ENCODE measurements around the gene SAMD4A.

SAMD4A gene

GRCh38 chr14:54809767-54810166 lies 242.8 kb downstream of the SAMD4A start:
- DNase-seq = no peak

- DNase-seq = no peak
Measured at GRCh38 chr14:54812617-54813016, 245.7 kb downstream of the SAMD4A start.

DNA sequence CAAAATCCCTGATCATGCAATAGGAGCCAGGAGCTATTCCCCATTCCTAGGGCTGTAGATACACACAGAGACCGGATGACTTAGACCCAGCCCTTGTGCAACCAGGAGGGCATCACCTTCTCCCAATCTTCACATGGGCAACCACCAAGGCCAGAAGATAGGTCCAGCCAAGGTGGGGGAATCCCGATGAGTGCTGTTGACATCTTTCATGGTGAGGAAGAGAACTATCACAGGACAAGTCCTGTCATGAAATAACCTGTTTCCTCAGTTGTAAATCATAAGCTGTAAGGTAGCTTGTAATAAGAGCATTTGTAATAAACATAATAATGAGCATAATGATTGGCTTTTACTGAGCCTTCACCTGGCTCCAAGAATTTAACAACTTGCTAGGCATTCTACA lies 246.2 kb downstream of the SAMD4A start:
- DNase-seq = no peak

DNA sequence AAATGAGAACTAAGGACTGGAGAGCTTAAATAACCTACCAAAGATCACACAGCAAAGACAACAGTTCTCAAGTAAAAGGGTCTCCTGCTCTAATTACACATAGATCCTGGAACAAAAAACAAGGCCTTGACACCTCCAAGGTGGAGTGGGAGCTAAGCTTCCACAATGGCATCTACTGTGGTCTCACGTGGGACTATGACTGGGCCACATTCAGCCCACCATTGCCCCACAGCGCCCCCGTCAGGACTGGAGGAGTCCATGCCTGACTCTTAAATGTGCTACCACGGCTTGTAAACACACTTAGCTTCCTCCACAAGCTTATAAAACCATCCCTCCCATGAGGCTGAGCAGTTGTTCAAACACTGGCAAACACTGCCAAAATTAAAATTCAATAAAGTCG lies 247.1 kb downstream of the SAMD4A start:
- DNase-seq = peak; percentile 77

GRCh38 chr14:54815016-54815415 lies 248.1 kb downstream of the SAMD4A start:
- DNase-seq = no peak

- no peak for DNase-seq
Measured at GRCh38 chr14:54815515-54815914, 248.6 kb downstream of the SAMD4A start.

GRCh38 chr14:54816450-54816849 lies 249.5 kb downstream of the SAMD4A start:
- no peak for DNase-seq

GRCh38 chr14:54817506-54817905 lies 250.6 kb downstream of the SAMD4A start:
- no peak for DNase-seq

DNA sequence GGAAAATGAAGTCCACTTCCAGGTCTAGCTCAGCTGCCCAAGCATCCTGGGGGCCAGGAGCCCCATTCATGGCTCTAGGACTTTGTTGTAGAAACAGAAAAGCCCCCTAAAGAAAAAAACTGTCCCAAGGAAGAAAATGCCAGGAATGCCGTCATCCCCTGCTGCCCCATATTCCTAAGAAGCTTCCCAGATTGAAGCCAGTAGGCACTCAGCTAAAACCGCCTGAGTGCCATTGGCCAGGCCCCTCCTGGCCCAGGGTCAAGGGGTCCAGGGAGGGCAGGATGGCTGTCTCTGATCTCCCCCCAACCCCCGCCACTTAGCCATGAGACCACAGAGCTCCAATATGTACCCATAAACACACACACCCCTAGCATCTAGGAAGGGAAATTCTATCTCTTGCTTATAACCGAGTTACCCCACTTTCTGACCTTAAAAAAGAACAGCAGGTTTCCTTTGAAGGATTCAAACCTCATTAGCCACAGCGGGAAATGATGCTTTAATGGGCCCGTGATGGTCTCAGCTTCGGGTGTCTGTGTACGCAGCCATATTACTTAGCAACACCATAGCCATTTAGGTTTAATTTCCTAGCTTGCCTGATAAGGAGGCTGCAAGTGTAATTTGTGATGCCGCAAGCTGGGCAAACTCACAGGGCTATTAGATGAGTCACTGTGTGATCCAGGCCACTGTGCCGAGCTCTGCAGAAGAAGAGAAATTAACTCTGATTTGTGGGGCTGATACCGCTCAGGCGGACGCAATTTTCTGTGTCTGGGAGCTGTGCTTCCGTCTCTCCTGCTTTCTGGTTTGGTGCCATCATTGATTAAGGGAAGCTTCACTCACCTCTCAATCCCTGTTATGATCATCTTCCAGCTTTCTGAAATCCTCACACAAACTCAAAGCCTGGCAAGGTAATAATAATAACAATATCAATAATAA lies 251.5 kb downstream of the SAMD4A start:
- DNase-seq = no peak

DNA sequence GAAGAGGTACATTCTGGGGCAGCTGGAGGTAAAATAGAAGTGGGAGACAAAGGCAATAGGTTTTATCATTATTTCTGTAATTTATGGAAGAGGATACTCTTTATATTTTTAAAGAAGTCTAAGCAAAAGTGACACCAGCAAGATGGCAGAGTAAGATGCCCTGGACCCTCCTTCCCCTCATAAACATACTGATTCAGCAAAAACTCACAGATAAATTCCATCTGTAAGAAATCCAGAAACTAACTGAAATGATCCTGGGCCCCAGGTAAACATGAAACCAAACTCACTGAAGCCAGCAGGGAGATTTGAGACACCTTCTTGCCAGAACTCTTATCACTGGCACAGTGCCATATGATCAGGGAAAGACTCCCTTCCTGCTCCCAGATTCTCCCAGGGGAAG lies 255.8 kb downstream of the SAMD4A start:
- no peak for DNase-seq

GRCh38 chr14:54823757-54824549 lies 257.0 kb downstream of the SAMD4A start:
- no peak for DNase-seq

GRCh38 chr14:54828037-54828436 lies 261.1 kb downstream of the SAMD4A start:
- DNase-seq = no peak

- DNase-seq = no peak
Measured at GRCh38 chr14:54829486-54830224, 262.7 kb downstream of the SAMD4A start.

GRCh38 chr14:54830650-54831049 lies 263.7 kb downstream of the SAMD4A start:
- DNase-seq = no peak

DNA sequence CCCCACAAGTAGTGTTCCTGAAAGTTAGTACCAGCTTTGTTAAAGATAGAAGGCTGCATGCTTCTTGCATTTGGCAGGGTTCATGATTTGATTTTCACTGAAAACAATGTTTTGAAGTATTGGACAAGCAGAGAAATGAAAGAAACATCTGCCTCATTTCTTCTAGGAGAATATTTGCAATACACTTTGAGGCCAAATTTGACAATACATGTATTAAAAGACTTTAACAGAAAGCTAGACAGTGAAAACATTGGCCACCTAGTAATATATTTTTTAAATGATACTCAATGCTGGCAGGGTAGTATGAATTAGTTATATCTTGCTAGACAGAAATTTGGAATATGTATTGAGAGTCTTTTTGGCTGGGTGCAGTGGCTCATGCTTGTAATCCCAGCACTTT lies 267.2 kb downstream of the SAMD4A start:
- DNase-seq = no peak

GRCh38 chr14:54834727-54835126 lies 267.8 kb downstream of the SAMD4A start:
- DNase-seq = no peak

GRCh38 chr14:54836231-54836630 lies 269.3 kb downstream of the SAMD4A start:
- no peak for DNase-seq

DNA sequence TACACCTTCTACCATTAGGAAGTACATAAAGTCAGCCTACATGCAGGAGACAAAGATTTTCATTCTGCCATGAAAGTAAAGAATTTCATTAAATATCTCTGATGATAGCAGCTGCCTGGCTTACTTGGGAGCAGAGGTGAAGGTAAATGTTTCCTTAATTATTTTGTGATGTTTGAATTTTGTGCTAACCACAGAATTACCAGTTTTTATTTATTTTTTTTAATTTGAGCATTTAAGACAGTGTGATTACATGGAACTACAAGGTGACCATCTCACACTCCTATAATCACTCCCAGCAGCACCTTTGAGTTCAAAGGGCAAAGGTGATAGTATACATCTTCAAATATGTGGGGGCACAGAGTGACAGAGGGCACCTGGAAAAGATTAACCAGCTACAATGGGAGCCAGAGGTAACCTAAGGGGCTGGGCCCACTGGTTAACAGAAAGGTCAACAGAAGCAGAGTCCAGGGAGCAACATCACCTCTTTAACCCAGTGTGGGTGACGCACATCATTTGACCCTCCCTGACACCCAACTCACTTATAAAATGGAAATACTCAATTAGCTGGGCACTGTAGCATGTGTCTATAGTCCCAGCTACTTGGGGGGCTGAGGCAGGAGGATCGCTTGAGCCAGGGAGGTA lies 270.7 kb downstream of the SAMD4A start:
- DNase-seq = no peak

DNA sequence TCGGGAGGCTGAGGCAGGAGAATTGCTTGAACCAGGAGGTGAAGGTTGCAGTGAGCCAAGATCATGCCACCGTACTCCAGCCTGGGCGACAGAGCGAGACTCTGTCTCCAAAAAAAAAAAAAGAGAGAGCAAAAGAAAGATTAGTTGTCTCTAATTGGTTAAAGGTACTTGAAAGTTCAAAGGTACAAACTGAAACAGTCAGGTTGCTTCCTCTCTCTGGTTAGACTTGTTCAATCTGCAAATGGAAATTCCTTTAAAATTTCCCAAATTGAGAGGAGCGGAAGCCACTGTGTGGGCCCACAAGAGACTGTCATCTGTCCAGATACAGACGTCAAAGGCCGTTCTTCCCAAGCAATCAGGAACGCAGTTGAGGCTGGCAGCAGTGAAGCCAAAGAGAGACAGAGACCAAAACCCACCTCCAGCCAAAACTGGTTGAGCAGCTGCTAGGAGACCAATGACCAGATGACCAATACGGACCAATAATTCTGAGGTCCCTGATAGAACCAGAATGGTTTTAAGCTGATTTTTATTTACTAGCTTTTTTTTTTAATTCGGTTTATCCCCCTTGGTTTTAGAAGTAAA lies 272.1 kb downstream of the SAMD4A start:
- no peak for DNase-seq

- no peak for DNase-seq
Measured at GRCh38 chr14:54839701-54840119, 272.8 kb downstream of the SAMD4A start.

DNA sequence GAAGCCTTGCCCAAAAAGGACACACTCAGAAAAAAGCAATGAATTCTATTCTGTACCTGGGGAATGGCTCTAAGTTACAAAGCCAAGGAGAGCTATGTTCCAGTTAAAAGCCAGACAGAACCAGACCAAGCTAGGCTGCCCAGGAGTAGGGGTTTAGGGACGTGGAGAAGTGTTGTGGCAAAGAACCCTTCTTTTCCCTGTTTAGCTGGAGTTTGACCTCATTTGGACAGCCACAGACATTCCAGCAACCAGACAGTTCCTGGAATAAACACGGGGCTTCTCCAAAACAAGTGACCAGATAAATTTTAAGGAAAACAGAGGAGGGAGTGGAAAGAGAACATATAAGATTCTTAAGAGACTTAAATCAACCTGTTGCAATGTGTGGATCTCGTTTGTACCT lies 273.4 kb downstream of the SAMD4A start:
- DNase-seq = no peak

DNA sequence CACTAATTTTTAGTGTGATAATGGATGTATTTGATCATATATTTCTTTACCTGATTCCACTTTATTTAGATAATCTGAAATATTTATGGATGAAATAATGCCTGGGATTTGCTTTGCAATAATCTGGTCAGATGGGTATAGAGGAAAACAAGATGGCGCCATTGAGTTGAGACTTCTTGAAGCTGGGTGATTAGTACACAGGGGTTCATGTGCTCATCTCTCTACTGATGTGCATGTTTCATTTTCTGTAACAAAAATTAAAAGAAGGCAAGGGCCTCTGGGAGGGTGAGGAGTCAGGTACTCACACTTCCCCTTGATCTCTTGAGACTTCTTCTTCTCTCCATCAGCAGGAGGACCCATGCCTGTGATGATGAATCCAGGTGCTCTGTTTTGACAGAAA lies 273.9 kb downstream of the SAMD4A start:
- DNase-seq = no peak
